Osteoblast (primary cell): ENCODE data around the gene MBOAT1. TPM values are rescaled to one million over a fixed set of nuclear protein-coding genes. Genes with fewer than 3 reads are reported as not detected.

Experiments used
- DNase-seq: peaks from one replicate; pipeline ENCODE4 v3.0.0; 2011; ENCODE audit warnings: low spot score, mixed read lengths; ENCODE audit not compliant: insufficient read length; ENCODE audit errors: missing footprints
- H2AFZ ChIP-seq: 2 replicates; pipeline ENCODE4 v1.6.0; 2011; ENCODE audit warnings: mild to moderate bottlenecking, low read length
- H3K27ac ChIP-seq: 2 replicates; pipeline ENCODE4 v1.5.1; 2011; ENCODE audit warnings: mild to moderate bottlenecking, low read depth, low read length, moderate library complexity
- H3K27me3 ChIP-seq: 2 replicates; pipeline ENCODE4 v1.6.0; 2012; ENCODE audit warnings: mild to moderate bottlenecking, control low read depth, inconsistent platforms, low read length, moderate library complexity; ENCODE audit not compliant: insufficient read depth
- H3K36me3 ChIP-seq: 2 replicates; pipeline ENCODE4 v1.5.1; 2011; ENCODE audit warnings: mild to moderate bottlenecking, low read length, control low read depth, moderate library complexity; ENCODE audit not compliant: insufficient read depth
- H3K4me1 ChIP-seq: 2 replicates; pipeline ENCODE4 v1.5.1; 2011; ENCODE audit warnings: mild to moderate bottlenecking, low read length, control low read depth, moderate library complexity; ENCODE audit not compliant: insufficient read depth
- H3K4me2 ChIP-seq: 2 replicates; pipeline ENCODE4 v1.6.0; 2011; ENCODE audit warnings: mild to moderate bottlenecking, low read length; ENCODE audit not compliant: insufficient read depth
- H3K4me3 ChIP-seq: fragments of 200-600 bp; sonication (generic); 3 replicates; pipeline ENCODE4 v1.5.1; 2012; ENCODE audit warnings: mild to moderate bottlenecking, low read length, inconsistent platforms; ENCODE audit not compliant: insufficient read depth
- H3K79me2 ChIP-seq: 2 replicates; pipeline ENCODE4 v1.6.0; 2012; ENCODE audit warnings: mild to moderate bottlenecking, low read length, control low read depth, inconsistent platforms; ENCODE audit not compliant: insufficient read depth
- H3K9me3 ChIP-seq: 2 replicates; pipeline ENCODE4 v1.5.1; 2011; ENCODE audit warnings: low read depth, low read length, control low read depth
- H4K20me1 ChIP-seq: 2 replicates; pipeline ENCODE4 v1.6.0; 2012; ENCODE audit warnings: mild to moderate bottlenecking, low read length, control low read depth; ENCODE audit not compliant: insufficient read depth
- CTCF ChIP-seq: IDR thresholded peaks from 2 replicates; pipeline ENCODE4 v1.5.1; 2011; ENCODE audit warnings: mild to moderate bottlenecking, low read depth, low read length, moderate library complexity; ENCODE audit errors: extremely low read depth
- total RNA-seq: library from RNA; depleted of rRNA; stranded (reverse); fragments of >200 nt; gene quantifications from 2 replicates; pipeline ENCODE4 v1.2.3, GENCODE V29; 2012

Gene MBOAT1
- total RNA-seq, 1 donor = 1.4 TPM

DNA sequence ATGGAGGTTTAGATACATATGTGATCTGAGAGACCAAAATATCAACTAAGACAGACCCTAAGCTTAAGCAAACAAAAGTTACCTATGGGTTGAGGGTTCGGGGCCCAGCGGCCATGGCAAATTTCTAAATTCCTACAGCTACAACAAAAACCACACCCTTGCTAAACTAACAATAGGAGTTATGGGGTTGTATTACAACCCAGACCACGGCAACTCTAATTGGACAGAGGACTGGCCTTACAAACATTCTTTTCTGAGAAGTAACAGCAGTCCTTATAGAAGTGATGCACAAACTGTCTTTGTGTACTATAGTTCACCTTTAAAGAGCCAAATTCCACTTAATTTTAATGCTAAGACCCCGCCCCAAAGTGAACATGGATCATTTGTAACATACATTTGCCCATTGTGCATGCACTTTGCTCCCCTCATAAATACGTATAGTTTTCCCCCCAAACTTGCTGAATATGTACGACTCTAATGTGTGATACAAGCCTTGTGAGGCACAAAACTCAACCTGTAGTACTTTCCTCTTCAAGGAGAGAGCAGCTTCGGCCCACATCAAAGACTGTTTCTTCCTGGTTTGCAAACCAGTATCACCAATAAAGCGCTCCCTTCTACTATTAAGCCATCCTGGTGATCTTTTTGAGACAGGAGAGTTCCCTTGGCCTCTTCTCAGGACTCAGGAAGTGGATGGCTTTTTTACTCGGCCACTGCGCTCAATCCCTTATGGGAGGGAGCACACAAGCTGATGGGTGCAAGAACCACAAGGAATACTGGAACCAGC lies 25.6 kb upstream of the MBOAT1 start:
- Histone ChIP-seq H3K4me3 (no peak overlapping the region), H3K4me1 (no peaks in the 10 kb centered on the region), H3K27me3 (no peaks in the 10 kb centered on the region), H3K36me3 (no peaks in the 10 kb centered on the region), H3K9me3 (no peaks in the 10 kb centered on the region), H2AFZ (no peak overlapping the region), H3K4me2 (no peak overlapping the region), H3K79me2 (no peaks in the 10 kb centered on the region), H4K20me1 (no peaks in the 10 kb centered on the region), H3K27ac (no peak overlapping the region)
- no peak for TF ChIP-seq CTCF
- DNase-seq = no peak

DNA sequence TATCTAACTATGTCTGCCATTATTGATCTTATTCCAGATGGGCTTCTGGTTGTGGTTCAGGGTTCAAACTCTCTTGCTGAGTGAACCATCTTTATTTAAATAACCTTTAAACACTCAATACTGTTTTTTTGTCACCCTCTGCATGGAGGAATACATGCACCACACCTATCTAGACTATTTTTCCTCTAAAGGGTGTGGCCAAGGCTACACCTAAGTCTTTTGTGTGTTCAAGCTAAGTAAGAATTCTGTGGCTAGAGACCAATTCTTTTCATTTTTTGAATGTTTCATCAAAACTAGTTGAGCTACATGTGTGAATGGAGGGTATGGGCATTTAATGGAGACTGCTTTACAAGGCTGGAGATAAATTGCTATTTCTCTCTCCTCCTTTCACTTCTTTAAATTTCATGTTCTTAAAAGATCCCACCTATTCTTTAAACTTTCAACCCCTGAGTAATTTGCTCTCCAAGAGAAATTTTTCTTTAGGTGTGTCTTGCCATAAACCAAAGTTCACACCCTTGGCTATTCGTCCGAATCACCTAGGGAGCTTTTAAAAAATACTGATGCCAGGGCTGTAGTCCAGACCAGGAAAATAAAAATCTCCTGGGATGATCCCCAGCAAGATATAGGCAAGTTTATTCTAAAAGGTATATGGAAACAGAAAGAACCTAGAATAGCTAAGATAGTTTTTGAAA lies 24.8 kb upstream of the MBOAT1 start:
- Histone ChIP-seq H3K27ac (no peak overlapping the region), H3K4me3 (no peak overlapping the region), H4K20me1 (no peaks in the 10 kb centered on the region), H2AFZ (no peak overlapping the region), H3K9me3 (no peaks in the 10 kb centered on the region), H3K36me3 (no peaks in the 10 kb centered on the region), H3K27me3 (no peaks in the 10 kb centered on the region), H3K4me1 (no peaks in the 10 kb centered on the region), H3K4me2 (no peak overlapping the region), H3K79me2 (no peaks in the 10 kb centered on the region)
- TF ChIP-seq CTCF = no peak
- no peak for DNase-seq

GRCh38 chr6:20236344-20236743 lies 24.1 kb upstream of the MBOAT1 start:
- Histone ChIP-seq H3K4me3 (no peak overlapping the region), H3K79me2 (no peaks in the 10 kb centered on the region), H4K20me1 (no peaks in the 10 kb centered on the region), H3K4me2 (no peak overlapping the region), H3K36me3 (no peaks in the 10 kb centered on the region), H3K4me1 (no peaks in the 10 kb centered on the region), H3K27me3 (no peaks in the 10 kb centered on the region), H3K27ac (no peak overlapping the region), H3K9me3 (no peaks in the 10 kb centered on the region), H2AFZ (no peak overlapping the region)
- DNase-seq = no peak
- TF ChIP-seq CTCF = no peak

- TF ChIP-seq CTCF = no peak
- no peaks in the 10 kb centered on the region for H3K9me3 ChIP-seq
- H3K4me3 ChIP-seq = no peak overlapping the region
- H3K27me3 ChIP-seq = no peaks in the 10 kb centered on the region
- DNase-seq = no peak
- no peaks in the 10 kb centered on the region for H3K36me3 ChIP-seq
- H3K79me2 ChIP-seq = no peaks in the 10 kb centered on the region
- H3K4me2 ChIP-seq = no peak overlapping the region
- H3K4me1 ChIP-seq = no peaks in the 10 kb centered on the region
- no peak overlapping the region for H3K27ac ChIP-seq
- no peaks in the 10 kb centered on the region for H4K20me1 ChIP-seq
- no peak overlapping the region for H2AFZ ChIP-seq
Observed at GRCh38 chr6:20235041-20235440, 22.8 kb upstream of the MBOAT1 start.
